HG03565 (cell line): ENCODE results near the gene GSN.

Experiments used
- ATAC-seq: cut with Tn5 transposase; IDR thresholded peaks from one replicate; pipeline ENCODE4 v1.9.1; 2021; ENCODE audit warnings: mild to moderate bottlenecking, moderate library complexity; ENCODE audit not compliant: unreplicated experiment

Gene GSN

GRCh38 chr9:121301881-121302286 is 33.9 kb downstream of the GSN start:
- ATAC-seq, result no peak

GRCh38 chr9:121302341-121302740 is 34.4 kb downstream of the GSN start:
- no peak for ATAC-seq

DNA sequence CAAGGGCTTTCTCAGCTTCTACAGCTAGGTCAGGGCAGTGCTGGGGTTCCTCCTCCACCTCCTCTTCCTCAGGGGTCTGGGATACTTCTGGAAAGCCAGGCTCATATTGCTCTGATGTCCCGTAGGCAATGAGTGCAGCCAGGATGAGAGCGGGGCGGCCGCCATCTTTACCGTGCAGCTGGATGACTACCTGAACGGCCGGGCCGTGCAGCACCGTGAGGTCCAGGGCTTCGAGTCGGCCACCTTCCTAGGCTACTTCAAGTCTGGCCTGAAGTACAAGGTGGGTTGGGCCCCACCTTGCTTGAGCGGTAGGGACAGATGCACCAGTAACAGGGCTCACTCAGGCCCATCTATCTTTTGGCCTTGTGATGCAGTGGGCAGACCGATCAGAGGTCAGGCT is 34.8 kb downstream of the GSN start:
- ATAC-seq, result no peak

DNA sequence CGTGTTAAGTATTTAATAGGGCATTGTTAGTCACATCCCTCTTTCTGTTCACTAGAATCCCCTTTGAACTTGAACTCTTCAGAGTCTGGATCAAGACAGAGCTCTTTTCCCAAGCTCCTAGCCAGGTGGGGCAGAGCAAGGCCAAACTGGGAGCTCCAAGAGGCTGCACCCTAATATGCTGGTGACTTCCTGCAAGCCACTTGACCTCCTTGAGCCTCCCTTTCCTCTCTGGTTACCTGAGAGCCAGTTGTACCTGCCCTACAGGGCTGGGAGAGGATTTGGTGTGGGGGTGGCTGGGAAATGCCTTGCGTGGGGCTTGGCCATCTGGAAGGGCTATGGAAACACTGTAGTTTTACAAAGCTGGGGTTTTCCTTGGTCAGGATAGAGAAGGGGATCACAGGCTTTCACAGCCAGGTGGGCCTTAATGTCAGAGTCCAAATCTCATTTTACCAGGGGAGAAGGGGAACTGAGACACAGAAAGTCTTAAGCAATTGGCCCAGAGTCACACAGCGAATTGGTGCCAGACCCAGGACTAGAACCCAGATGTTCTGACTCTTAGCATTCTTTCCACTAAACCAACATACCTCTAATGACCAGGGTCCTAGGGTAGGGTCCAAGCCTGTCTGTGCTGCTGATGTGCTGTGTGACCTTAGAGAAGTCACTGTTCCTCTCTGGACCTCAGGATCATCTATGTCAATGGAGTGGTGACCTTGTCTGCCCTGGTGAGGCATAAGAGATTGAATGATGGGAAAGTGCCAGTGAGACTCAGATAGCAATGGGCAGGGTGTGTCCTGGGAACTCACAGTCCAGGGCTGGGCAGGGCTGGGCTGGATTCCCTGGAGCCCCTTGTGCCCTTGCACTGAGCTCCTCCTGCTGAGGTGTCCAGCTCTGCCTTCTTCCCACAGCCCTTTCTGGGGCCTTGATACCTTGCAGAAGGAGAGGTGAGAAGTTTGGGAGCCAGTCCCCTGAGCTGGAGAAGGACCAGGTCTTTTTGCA is 35.8 kb downstream of the GSN start:
- no peak for ATAC-seq

DNA sequence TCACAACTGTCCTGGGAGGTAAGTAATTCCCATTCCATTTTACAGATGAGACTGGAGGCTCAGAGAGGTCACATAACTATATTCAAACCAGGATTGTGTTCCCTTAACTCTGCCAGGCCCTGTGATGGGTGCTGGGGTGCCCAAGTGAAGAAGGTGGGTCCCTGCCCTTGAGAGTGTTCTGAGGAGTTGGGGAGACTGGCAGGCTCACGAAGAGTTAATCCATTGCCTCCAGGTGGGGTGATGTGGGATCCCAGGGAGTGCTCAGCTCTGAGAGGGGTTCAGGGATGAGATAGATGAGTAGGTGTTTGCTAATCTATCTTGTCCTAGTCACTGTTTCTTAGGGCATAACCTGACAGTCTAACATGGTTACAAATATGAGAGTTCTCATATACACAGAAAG is 36.7 kb downstream of the GSN start:
- ATAC-seq, result no peak

GRCh38 chr9:121305269-121305994 is 37.5 kb downstream of the GSN start:
- no peak for ATAC-seq

DNA sequence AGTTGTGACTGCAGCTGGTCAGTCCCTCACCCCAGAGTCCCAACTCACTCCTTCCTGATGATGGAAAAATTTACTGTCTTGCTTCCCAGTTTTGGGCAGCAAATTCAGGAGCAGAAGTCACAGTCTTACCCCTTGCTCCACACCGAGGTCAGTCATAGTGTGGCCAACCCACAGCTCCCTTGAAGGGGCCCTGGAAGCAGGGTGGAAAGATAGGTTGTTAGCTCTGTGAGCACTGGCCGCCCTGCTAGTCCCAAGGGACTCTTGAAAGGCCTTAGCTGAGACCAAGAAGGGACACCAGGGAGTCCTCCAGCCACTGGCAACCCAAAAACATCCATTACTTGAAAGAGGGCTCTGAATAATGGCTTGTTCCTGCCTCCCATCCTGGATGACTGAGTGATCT is 40.0 kb downstream of the GSN start:
- no peak for ATAC-seq

GRCh38 chr9:121308765-121309164 is 40.8 kb downstream of the GSN start:
- ATAC-seq, result no peak

DNA sequence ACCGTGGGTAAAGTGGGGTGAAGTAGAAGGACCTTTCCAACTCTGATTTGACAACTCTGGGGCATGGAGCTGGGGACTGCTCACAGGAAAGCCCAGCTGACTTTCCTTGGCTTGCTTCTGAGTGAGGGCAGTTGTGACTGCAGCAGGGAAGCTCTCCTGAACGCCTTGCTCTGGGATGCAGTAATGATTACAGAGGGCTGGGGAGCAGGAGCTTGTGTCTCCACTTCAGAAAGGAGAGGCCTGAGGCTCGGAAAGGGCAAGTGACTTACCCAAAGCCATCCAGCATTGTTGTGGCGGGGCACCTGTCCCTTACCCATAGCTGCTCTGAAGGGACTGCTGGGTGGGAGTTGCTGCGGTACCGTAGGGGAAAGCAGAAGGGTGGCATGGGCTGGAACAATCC is 41.2 kb downstream of the GSN start:
- no peak for ATAC-seq

GRCh38 chr9:121309833-121310425 is 42.0 kb downstream of the GSN start:
- ATAC-seq, result no peak

DNA sequence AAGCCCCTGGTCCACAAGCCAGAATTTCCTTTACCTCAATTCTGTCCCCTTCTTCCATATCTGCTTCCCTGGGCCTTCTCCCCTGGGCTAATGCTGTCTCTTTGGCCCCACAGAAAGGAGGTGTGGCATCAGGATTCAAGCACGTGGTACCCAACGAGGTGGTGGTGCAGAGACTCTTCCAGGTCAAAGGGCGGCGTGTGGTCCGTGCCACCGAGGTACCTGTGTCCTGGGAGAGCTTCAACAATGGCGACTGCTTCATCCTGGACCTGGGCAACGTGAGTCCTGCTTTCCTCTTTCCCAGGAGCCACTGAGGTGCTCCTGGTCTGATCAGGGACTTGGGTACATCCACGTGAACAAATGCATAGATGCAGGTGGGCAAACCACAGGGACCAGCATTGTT is 42.6 kb downstream of the GSN start:
- no peak for ATAC-seq

- ATAC-seq, result no peak
Observed at GRCh38 chr9:121312169-121312568, 44.2 kb downstream of the GSN start.

- ATAC-seq, result no peak
Observed at GRCh38 chr9:121313458-121314152, 45.6 kb downstream of the GSN start.

DNA sequence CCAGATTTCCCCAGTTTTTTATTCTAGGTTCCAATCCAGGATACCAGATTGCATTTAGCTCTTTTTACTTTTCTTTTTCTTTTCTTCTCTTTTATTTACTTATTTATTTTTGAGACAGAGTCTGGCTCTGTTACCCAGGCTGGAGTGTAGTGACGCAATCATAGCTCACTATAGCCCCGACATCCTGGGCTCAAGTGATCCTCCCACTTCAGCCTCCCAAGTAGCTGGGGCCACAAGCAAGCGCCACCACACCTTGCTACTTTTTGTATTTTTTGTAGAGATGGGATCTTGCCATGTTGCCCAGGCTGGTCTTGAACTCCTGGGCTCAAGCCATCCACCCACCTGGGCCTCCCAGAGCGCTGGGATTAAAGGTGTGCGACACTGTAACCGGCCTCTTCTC is 48.4 kb downstream of the GSN start:
- ATAC-seq, result no peak

DNA sequence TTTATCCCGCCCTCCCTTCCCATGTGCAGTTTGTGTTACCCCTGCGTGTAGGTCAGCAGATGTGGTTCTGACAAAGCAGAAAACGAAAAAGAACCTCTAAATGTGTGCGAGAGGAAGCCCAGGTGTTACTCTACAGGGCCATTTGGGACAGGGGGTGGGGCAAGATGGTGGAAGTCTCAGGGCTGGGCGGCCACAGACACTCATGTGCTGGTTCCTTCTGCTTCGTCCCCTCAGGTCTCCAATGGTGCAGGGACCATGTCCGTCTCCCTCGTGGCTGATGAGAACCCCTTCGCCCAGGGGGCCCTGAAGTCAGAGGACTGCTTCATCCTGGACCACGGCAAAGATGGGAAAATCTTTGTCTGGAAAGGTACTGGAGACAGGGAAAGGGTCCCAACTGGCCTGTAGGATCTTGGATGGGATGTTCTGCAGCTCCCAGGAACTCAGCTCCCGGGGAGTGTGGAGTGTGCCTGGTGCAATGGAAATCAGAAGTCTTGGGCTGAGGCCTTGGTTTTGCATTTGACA is 49.0 kb downstream of the GSN start:
- ATAC-seq, result no peak

DNA sequence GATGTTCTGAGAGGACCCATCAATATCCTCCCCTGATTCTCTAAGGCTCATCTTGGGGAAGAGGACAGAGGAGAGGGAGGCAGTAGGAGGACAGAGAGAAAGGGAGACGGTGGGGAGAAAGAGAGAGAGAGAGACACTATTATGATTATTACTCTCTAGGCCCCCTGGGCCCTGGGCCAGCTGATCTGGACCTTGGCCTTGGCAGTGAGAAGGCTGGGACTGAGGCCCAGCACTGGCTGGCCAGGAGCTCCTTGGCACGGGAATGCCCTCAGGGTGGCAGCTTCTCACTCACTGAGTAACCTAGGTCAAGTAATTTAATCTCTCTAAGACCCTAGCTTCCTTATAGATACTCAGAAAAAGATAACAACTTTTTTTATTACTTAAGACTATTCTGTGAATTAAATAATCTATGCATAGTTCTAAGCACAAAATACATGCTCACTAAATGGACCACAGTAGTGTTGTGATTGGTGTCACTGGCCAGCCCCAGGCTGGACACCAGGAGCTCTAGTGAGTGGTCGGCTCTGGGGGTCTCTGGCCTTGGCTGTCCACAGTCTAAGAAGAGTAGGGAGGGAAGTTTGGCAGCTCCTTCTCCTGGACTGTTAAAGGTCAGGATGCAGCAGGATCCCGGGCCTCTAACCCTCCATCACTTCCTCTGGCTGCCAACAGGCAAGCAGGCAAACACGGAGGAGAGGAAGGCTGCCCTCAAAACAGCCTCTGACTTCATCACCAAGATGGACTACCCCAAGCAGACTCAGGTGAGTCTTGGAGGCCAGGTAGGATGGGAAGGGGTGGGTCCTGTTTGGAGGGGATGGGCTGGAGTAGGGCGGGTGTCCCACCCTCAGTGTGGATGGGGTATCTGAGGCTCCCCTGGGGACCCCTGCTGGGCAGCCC is 50.0 kb downstream of the GSN start:
- no peak for ATAC-seq

DNA sequence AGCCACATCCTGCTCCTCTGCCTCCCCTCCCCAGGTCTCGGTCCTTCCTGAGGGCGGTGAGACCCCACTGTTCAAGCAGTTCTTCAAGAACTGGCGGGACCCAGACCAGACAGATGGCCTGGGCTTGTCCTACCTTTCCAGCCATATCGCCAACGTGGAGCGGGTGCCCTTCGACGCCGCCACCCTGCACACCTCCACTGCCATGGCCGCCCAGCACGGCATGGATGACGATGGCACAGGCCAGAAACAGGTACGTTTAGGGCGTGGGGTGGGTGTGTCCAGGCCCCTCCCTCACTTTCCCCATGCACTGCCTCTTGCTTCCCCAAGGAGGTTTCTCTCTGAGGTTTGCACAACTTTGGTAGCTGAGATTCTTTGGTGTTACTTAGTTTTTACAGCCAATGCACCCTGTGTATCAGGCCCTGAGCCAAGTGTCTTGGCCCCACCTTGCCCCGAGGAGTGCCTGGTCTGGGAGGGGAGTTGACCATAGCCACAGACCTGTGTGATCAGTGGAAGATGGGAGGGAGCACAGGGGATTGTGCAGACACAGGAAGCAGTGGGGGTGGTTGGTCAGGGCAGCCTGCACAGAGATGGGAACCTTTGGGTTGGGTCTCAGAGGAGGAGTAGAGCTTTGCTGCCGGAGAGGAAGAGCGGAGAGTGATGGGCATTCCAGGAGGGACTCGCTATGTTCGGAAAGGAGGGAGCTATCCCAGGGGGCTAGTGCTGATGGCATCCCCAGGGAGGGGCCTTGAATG is 50.8 kb downstream of the GSN start:
- no peak for ATAC-seq

DNA sequence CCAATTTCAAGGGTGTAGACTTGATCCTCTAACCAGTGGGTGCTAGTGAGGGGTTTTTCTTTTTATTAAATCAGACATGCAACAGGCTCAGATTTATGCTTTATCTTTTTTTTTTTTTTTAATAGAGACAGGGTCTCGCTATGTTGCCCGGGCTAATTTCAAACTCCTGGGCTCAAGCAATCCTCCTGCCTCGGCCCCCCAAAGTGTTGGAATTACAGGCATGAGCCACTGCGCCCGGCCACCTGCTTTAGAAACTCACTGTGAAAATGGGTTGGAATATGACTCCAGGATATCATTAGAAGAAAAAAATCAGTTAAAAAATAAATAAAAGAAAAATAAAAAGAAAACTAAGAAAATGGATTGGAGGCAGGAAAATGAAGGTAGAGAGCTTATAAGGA is 51.4 kb downstream of the GSN start:
- no peak for ATAC-seq

- ATAC-seq, result no peak
Observed at GRCh38 chr9:121321016-121321503, 53.1 kb downstream of the GSN start.
